ENCODE results near the gene NAA16. TPM values are rescaled to one million over a fixed set of nuclear protein-coding genes. Genes with fewer than 3 reads are reported as not detected.
"Not testable (repeated sequence)": the region's sequence is repeated elsewhere in the genome, so short reads cannot be mapped to it uniquely, and the experiment has no call there.

The NAA16 gene
- total RNA-seq, 2 experiments from 2014 or later, result 23.5 to 32.8 TPM

- Mint-ChIP-seq H3K27ac (peak overlapping the region; percentile 93), H3K36me3 (ENCODE audit: low read depth) (peaks cover 18% of the 10 kb centered on the region), H3K9me3 (peaks cover 14% of the 10 kb centered on the region), H3K4me1 (ENCODE audit: low read depth) (peaks cover 25% of the 10 kb centered on the region), H3K4me3 (peak overlapping the region; percentile 38), H3K27me3 (no peaks in the 10 kb centered on the region)
- TF ChIP-seq, protein P1, sequence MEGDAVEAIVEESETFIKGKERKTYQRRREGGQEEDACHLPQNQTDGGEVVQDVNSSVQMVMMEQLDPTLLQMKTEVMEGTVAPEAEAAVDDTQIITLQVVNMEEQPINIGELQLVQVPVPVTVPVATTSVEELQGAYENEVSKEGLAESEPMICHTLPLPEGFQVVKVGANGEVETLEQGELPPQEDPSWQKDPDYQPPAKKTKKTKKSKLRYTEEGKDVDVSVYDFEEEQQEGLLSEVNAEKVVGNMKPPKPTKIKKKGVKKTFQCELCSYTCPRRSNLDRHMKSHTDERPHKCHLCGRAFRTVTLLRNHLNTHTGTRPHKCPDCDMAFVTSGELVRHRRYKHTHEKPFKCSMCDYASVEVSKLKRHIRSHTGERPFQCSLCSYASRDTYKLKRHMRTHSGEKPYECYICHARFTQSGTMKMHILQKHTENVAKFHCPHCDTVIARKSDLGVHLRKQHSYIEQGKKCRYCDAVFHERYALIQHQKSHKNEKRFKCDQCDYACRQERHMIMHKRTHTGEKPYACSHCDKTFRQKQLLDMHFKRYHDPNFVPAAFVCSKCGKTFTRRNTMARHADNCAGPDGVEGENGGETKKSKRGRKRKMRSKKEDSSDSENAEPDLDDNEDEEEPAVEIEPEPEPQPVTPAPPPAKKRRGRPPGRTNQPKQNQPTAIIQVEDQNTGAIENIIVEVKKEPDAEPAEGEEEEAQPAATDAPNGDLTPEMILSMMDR (IDR thresholded peaks at IDR 0.05), result no peak
- intact Hi-C loops (cut with micrococcal nuclease), result loop anchor here (2.0 kb wide), 1 partner anchor 41 kb away; no protein-coding TSS in a partner anchor
- no peak for DNase-seq
- POLR2A ChIA-PET, result interaction anchor here (0.7 to 1.5 kb wide), 7 partner anchors 8 to 62 kb away, joined by 3 to 5 read pairs (median 3); partner anchors contain the start of gene MTRF1
- ATAC-seq, result peak; percentile 78
- CTCF ChIA-PET, result interaction anchor here (1.1 to 1.3 kb wide), 3 partner anchors 7 to 217 kb away, joined by 3 to 4 read pairs (median 3); no protein-coding TSS in a partner anchor
Measured at GRCh38 chr13:41271456-41272285, 39.4 kb upstream of the NAA16 start.

- DNase-seq, result no peak
- CTCF ChIA-PET, result no interaction called here
- no peaks in the 10 kb centered on the region for H3K27me3 Mint-ChIP-seq
- no peak overlapping the region for H3K27ac Mint-ChIP-seq
- TF ChIP-seq, protein P1 (IDR thresholded peaks at IDR 0.05), result no peak
- intact Hi-C loops (cut with micrococcal nuclease), result no loop called here
- peaks cover 13% of the 10 kb centered on the region for H3K36me3 Mint-ChIP-seq (ENCODE audit: low read depth)
- ATAC-seq, result no peak
- H3K4me3 Mint-ChIP-seq, result no peak overlapping the region
- POLR2A ChIA-PET, result interaction anchor here (0.6 to 1.6 kb wide), 6 partner anchors 9 to 93 kb away, joined by 3 to 6 read pairs (median 4); partner anchors contain the start of gene MTRF1
- H3K4me1 Mint-ChIP-seq (ENCODE audit: low read depth), result peaks cover 33% of the 10 kb centered on the region
- H3K9me3 Mint-ChIP-seq, result peaks cover 10% of the 10 kb centered on the region
Measured at GRCh38 chr13:41273831-41274441, 37.1 kb upstream of the NAA16 start.

DNA sequence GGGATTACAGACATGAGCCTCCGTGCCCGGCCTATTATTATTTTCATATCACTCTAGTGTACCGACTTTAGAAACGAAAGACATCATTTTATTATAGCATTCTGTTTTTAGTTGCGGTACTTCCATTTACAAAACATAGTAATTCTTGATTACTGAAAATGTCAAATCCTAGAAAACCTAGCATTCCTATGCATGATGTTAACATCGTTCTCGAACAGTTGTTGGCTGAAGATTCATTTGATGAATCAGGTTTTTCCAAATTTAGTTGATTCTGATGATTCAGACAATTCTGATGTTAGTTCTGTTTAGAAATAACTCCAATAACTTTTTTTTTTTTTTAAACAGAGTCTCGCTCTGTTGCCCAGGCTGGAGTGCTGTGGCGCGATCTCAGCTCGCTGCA, 36.2 kb upstream of the NAA16 start:
- Mint-ChIP-seq H3K9me3 (peaks cover 8% of the 10 kb centered on the region), H3K36me3 (ENCODE audit: low read depth) (peaks cover 12% of the 10 kb centered on the region), H3K27ac (no peak overlapping the region), H3K27me3 (no peaks in the 10 kb centered on the region), H3K4me3 (no peak overlapping the region), H3K4me1 (ENCODE audit: low read depth) (peaks cover 33% of the 10 kb centered on the region)
- TF ChIP-seq, protein P1 (IDR thresholded peaks at IDR 0.05), result no peak
- ChIA-PET POLR2A (interaction anchor here (0.7 kb wide), 1 partner anchor 15 kb away, joined by 3 read pairs; no protein-coding TSS in a partner anchor), CTCF (no interaction called here)
- no peak for ATAC-seq
- intact Hi-C loops (cut with micrococcal nuclease), result no loop called here
- DNase-seq, result no peak

- peaks cover 3% of the 10 kb centered on the region for H3K36me3 Mint-ChIP-seq (ENCODE audit: low read depth)
- H3K9me3 Mint-ChIP-seq, result peaks cover 5% of the 10 kb centered on the region
- TF ChIP-seq, protein P1 (IDR thresholded peaks at IDR 0.05), result no peak
- CTCF ChIA-PET, result interaction anchor here (0.8 to 1.1 kb wide), 2 partner anchors 10 to 75 kb away, joined by 3 read pairs; no protein-coding TSS in a partner anchor
- DNase-seq (no peak), ATAC-seq (peak; percentile 49)
- H3K27me3 Mint-ChIP-seq, result no peaks in the 10 kb centered on the region
- intact Hi-C loops (cut with micrococcal nuclease), result no loop called here
- no peak overlapping the region for H3K27ac Mint-ChIP-seq
- peaks cover 23% of the 10 kb centered on the region for H3K4me1 Mint-ChIP-seq (ENCODE audit: low read depth)
- H3K4me3 Mint-ChIP-seq, result no peak overlapping the region
- POLR2A ChIA-PET, result interaction anchor here (1.9 kb wide), 2 partner anchors 10 to 14 kb away, joined by 4 read pairs; partner anchors contain the start of gene MTRF1
Measured at GRCh38 chr13:41276824-41277223, 34.2 kb upstream of the NAA16 start.

- H3K4me3 Mint-ChIP-seq; H3K27me3 Mint-ChIP-seq; ATAC-seq; H3K36me3 Mint-ChIP-seq (ENCODE audit: low read depth); H3K9me3 Mint-ChIP-seq; intact Hi-C loops (cut with micrococcal nuclease); CTCF ChIA-PET; H3K27ac Mint-ChIP-seq; DNase-seq: not testable (repeated sequence)
- POLR2A ChIA-PET, result interaction anchor here (0.7 to 1.7 kb wide), 3 partner anchors 10 to 72 kb away, joined by 3 to 6 read pairs (median 3); no protein-coding TSS in a partner anchor
- peaks cover 13% of the 10 kb centered on the region for H3K4me1 Mint-ChIP-seq (ENCODE audit: low read depth)
Measured at GRCh38 chr13:41279156-41279555, 31.9 kb upstream of the NAA16 start.

All from activated CD8-positive, alpha-beta T cell treated with anti-CD3 and anti-CD28 coated beads for 36 hours (primary cell).